SK-N-SH treated with all-trans-retinoic acid at 6 μM for 48 hours (cell line): Measurements from ENCODE around the gene EFCAB13.
A peak's percentile ranks its signal among the peaks of the same experiment; 100 is the strongest.

Source experiments
- ATAC-seq: fragments of 200-7000 bp; cut with Tn5 transposase; 3 replicates; pipeline ENCODE4 v1.9.1; 2020; ENCODE audit warnings: mild to moderate bottlenecking, moderate library complexity
- BACH2 ChIP-seq: fragments of 250-450 bp; sonication (Bioruptor Pico); IDR thresholded peaks from 2 replicates; pipeline ENCODE4 v1.9.0; 2021; ENCODE audit warnings: mild to moderate bottlenecking, borderline replicate concordance
- CSDC2 ChIP-seq: fragments of 250-450 bp; sonication (Bioruptor Pico); IDR thresholded peaks from 2 replicates; pipeline ENCODE4 v1.5.0; 2020; ENCODE audit warnings: mild to moderate bottlenecking, moderate library complexity
- ESRRG ChIP-seq: fragments of 250-450 bp; sonication (Bioruptor Pico); IDR thresholded peaks from 2 replicates; pipeline ENCODE4 v1.6.1; 2021; ENCODE audit warnings: mild to moderate bottlenecking
- GLIS3 ChIP-seq: fragments of 250-450 bp; sonication (Bioruptor Pico); IDR thresholded peaks from 2 replicates; pipeline ENCODE4 v1.5.0; 2020; ENCODE audit warnings: mild to moderate bottlenecking, moderate library complexity
- OSR1 ChIP-seq: fragments of 250-450 bp; sonication (Bioruptor Pico); IDR thresholded peaks from 2 replicates; pipeline ENCODE4 v1.8.0; 2022; ENCODE audit warnings: moderate library complexity, mild to moderate bottlenecking, inconsistent platforms
- PPARA ChIP-seq: fragments of 250-450 bp; sonication (Bioruptor Pico); IDR thresholded peaks from 2 replicates; pipeline ENCODE4 v1.5.0; 2020; ENCODE audit warnings: mild to moderate bottlenecking, borderline replicate concordance
- RARB ChIP-seq: fragments of 250-450 bp; sonication (Bioruptor Pico); IDR thresholded peaks from 2 replicates; pipeline ENCODE4 v1.8.0; 2021; ENCODE audit warnings: mild to moderate bottlenecking, moderate library complexity
- SNAI2 ChIP-seq: fragments of 250-450 bp; sonication (Bioruptor Pico); IDR thresholded peaks from 2 replicates; pipeline ENCODE4 v1.5.0; 2020; ENCODE audit warnings: mild to moderate bottlenecking, moderate library complexity
- TCF4 ChIP-seq: fragments of 250-450 bp; sonication (Bioruptor Pico); IDR thresholded peaks from 2 replicates; pipeline ENCODE4 v1.8.0; 2021; ENCODE audit warnings: mild to moderate bottlenecking, moderate library complexity, borderline replicate concordance
- ZC3H10 ChIP-seq: fragments of 250-450 bp; sonication (Bioruptor Pico); IDR thresholded peaks from 2 replicates; pipeline ENCODE4 v1.5.1; 2021; ENCODE audit warnings: mild to moderate bottlenecking, moderate library complexity
- ZFP3 ChIP-seq: fragments of 250-450 bp; sonication (Bioruptor Pico); IDR thresholded peaks from 2 replicates; pipeline ENCODE4 v1.5.0; 2020; ENCODE audit warnings: mild to moderate bottlenecking, moderate library complexity
- ZNF8 ChIP-seq: fragments of 450-650 bp; formaldehyde crosslinking; IDR thresholded peaks from 2 replicates; pipeline ENCODE4 v1.5.0; 2020; ENCODE audit warnings: mild to moderate bottlenecking, moderate library complexity
- TF ChIP-seq, protein P1 (sequence below): fragments of 250-450 bp; sonication (Bioruptor Pico); IDR thresholded peaks from 2 replicates; pipeline ENCODE4 v1.5.1; 2020; ENCODE audit warnings: low read depth, mild to moderate bottlenecking, moderate library complexity
- TF ChIP-seq, protein P2 (sequence below): fragments of 250-450 bp; sonication (Bioruptor Pico); IDR thresholded peaks from 2 replicates; pipeline ENCODE4 v1.8.0; 2021; ENCODE audit warnings: low read depth, mild to moderate bottlenecking, moderate library complexity, borderline replicate concordance
- TF ChIP-seq, protein P3 (sequence below): fragments of 250-450 bp; sonication (Bioruptor Pico); IDR thresholded peaks from 2 replicates; pipeline ENCODE4 v1.8.0; 2020; ENCODE audit warnings: mild to moderate bottlenecking, moderate library complexity, borderline replicate concordance
- TF ChIP-seq, protein P4 (sequence below): fragments of 250-450 bp; sonication (Bioruptor Pico); IDR thresholded peaks from 2 replicates; pipeline ENCODE4 v1.5.1; 2021; ENCODE audit warnings: mild to moderate bottlenecking, moderate library complexity
- TF ChIP-seq, protein P5 (sequence below): fragments of 250-450 bp; sonication (Bioruptor Pico); IDR thresholded peaks from 2 replicates; pipeline ENCODE4 v1.5.0; 2020; ENCODE audit warnings: mild to moderate bottlenecking, moderate library complexity

Gene EFCAB13

DNA sequence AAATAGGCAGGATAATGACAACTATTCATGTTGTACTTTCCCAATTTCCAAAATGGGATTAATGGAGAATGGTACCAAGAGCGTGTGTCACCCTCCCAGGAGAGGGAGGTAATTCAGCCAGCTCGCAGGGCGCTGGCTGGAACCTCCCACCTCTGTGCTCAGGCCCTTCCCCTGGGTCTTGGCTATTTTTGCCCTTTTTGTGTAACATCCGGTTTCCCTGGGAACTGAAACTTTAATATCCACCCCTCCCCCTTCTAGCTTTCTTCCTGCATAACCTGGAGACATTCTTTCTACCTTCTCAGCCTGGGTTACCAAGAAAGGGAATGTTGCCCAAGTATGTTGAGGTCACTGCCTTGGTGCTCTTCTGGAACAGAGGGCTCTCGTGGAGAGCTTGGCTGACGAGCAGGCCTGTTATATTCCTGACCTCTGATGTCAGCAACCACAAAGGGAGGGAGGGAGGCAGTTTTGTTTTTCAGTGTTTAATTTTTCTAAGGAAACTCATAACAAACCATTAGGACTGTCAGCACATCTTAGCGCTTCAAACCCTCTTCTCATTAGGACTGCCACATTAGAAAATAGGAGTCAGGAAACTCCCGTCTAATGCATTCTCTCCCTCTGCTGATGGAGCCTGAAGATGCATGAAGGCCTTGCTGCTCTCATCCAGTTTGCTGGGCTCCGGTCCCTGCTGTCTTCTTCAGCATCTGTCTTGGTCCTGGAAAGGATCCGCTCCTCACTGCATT lies 44.5 kb upstream of the EFCAB13 start:
- peak; percentile 81 for ATAC-seq
- TF ChIP-seq ZFP3 (CRISPR knock-in tag) (no peak), CSDC2 (CRISPR knock-in tag) (0 out of 2 replicates have a peak, but pooled peaks have one; percentile 63)

DNA sequence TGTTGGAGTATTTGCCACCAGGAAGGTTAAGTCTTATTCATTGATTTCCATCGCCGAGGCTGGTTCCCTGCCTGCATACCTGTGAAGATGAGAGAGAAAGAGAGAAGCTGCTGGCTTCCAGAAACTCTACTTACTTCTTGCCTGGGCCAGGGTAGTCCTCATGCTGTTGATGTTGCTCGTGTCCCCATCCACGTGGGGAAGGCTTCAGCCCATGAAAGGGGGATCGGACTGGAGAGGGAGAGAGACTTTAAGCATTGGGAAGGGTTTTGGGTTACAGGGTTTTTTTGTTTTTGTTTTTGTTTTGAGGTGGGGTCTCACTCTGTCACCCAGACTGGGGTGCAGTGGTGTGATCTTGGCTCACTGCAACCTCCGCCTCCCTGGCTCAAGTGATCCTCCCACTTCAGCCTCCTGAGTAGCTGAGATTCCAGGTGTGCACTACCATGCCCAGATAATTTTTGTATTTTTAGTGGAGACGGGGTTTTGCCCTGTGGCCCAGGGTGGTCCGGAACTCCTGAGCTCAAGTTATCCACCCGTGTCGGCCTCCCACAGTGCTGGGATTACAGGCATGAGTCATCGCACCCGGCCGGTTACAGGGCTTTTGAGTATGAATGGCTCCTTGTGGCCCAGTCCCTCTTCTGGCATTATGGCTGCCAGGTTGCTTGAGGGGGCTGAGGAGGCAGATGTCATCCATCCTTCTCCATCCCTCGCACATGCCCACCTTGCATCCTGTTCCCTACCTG lies 43.5 kb upstream of the EFCAB13 start:
- TF ChIP-seq, protein P1, sequence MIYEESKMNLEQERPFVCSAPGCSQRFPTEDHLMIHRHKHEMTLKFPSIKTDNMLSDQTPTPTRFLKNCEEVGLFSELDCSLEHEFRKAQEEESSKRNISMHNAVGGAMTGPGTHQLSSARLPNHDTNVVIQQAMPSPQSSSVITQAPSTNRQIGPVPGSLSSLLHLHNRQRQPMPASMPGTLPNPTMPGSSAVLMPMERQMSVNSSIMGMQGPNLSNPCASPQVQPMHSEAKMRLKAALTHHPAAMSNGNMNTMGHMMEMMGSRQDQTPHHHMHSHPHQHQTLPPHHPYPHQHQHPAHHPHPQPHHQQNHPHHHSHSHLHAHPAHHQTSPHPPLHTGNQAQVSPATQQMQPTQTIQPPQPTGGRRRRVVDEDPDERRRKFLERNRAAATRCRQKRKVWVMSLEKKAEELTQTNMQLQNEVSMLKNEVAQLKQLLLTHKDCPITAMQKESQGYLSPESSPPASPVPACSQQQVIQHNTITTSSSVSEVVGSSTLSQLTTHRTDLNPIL (CRISPR knock-in tag), result no peak
- TF ChIP-seq, protein P2, sequence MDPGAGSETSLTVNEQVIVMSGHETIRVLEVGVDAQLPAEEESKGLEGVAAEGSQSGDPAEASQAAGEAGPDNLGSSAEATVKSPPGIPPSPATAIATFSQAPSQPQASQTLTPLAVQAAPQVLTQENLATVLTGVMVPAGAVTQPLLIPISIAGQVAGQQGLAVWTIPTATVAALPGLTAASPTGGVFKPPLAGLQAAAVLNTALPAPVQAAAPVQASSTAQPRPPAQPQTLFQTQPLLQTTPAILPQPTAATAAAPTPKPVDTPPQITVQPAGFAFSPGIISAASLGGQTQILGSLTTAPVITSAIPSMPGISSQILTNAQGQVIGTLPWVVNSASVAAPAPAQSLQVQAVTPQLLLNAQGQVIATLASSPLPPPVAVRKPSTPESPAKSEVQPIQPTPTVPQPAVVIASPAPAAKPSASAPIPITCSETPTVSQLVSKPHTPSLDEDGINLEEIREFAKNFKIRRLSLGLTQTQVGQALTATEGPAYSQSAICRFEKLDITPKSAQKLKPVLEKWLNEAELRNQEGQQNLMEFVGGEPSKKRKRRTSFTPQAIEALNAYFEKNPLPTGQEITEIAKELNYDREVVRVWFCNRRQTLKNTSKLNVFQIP (CRISPR knock-in tag), result no peak
- TF ChIP-seq BACH2 (CRISPR knock-in tag) (no peak), ZC3H10 (CRISPR knock-in tag) (no peak), ESRRG (no peak), OSR1 (CRISPR knock-in tag) (no peak), TCF4 (CRISPR knock-in tag) (no peak), ZFP3 (CRISPR knock-in tag) (no peak)
- no peak for ATAC-seq

DNA sequence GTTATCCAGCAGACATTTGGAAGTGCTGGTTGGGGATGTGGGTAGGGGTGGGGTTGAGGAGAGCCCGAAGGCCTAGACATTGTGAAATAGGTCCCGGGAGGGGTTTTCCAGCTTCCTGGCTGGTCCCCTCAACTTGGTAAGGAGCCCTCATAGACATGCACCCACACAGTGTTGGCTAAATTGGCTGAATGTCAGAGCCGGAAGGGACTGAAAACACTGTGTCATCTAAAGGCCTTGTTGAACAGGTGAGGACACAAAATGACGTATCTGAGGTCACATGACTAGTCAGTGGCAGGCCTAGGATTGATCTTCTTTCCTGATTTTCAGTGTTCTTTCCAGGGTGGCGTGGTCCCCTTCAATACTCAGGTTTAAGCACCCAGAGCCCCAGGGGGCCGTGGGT lies 42.5 kb upstream of the EFCAB13 start:
- no peak for ATAC-seq
- no peak for TF ChIP-seq GLIS3 (CRISPR knock-in tag)
- TF ChIP-seq, protein P3, sequence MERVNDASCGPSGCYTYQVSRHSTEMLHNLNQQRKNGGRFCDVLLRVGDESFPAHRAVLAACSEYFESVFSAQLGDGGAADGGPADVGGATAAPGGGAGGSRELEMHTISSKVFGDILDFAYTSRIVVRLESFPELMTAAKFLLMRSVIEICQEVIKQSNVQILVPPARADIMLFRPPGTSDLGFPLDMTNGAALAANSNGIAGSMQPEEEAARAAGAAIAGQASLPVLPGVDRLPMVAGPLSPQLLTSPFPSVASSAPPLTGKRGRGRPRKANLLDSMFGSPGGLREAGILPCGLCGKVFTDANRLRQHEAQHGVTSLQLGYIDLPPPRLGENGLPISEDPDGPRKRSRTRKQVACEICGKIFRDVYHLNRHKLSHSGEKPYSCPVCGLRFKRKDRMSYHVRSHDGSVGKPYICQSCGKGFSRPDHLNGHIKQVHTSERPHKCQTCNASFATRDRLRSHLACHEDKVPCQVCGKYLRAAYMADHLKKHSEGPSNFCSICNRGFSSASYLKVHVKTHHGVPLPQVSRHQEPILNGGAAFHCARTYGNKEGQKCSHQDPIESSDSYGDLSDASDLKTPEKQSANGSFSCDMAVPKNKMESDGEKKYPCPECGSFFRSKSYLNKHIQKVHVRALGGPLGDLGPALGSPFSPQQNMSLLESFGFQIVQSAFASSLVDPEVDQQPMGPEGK, result no peak
- TF ChIP-seq ZFP3 (CRISPR knock-in tag), result no peak
- TF ChIP-seq, protein P1 (CRISPR knock-in tag), result no peak
- TF ChIP-seq ZNF8, result no peak
- no peak for TF ChIP-seq CSDC2 (CRISPR knock-in tag)
- no peak for TF ChIP-seq PPARA (CRISPR knock-in tag)
- TF ChIP-seq, protein P4, sequence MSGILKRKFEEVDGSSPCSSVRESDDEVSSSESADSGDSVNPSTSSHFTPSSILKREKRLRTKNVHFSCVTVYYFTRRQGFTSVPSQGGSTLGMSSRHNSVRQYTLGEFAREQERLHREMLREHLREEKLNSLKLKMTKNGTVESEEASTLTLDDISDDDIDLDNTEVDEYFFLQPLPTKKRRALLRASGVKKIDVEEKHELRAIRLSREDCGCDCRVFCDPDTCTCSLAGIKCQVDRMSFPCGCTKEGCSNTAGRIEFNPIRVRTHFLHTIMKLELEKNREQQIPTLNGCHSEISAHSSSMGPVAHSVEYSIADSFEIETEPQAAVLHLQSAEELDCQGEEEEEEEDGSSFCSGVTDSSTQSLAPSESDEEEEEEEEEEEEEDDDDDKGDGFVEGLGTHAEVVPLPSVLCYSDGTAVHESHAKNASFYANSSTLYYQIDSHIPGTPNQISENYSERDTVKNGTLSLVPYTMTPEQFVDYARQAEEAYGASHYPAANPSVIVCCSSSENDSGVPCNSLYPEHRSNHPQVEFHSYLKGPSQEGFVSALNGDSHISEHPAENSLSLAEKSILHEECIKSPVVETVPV (CRISPR knock-in tag), result no peak
- no peak for TF ChIP-seq ESRRG

DNA sequence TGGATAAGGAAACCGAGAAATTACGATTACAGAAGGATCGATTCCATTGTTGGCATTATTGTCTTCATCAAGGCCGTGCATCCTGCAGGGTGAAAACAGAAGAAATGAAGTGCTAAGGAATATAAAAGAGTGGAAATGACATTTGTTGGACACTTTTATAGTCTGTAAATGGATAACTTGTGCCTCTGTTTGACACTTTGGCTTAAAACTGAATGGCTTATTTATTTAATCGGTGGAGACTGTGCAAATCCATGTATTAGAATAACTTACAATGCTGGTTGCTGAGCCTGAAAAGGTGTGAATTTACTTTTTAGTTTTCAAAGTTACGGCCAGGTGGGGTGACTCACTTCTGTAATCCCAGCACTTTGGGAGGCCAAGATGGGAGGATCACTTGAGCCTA lies 38.8 kb upstream of the EFCAB13 start:
- no peak for TF ChIP-seq TCF4 (CRISPR knock-in tag)
- TF ChIP-seq CSDC2 (CRISPR knock-in tag), result no peak
- no peak for TF ChIP-seq SNAI2
- no peak for TF ChIP-seq RARB (CRISPR knock-in tag)
- TF ChIP-seq, protein P5, sequence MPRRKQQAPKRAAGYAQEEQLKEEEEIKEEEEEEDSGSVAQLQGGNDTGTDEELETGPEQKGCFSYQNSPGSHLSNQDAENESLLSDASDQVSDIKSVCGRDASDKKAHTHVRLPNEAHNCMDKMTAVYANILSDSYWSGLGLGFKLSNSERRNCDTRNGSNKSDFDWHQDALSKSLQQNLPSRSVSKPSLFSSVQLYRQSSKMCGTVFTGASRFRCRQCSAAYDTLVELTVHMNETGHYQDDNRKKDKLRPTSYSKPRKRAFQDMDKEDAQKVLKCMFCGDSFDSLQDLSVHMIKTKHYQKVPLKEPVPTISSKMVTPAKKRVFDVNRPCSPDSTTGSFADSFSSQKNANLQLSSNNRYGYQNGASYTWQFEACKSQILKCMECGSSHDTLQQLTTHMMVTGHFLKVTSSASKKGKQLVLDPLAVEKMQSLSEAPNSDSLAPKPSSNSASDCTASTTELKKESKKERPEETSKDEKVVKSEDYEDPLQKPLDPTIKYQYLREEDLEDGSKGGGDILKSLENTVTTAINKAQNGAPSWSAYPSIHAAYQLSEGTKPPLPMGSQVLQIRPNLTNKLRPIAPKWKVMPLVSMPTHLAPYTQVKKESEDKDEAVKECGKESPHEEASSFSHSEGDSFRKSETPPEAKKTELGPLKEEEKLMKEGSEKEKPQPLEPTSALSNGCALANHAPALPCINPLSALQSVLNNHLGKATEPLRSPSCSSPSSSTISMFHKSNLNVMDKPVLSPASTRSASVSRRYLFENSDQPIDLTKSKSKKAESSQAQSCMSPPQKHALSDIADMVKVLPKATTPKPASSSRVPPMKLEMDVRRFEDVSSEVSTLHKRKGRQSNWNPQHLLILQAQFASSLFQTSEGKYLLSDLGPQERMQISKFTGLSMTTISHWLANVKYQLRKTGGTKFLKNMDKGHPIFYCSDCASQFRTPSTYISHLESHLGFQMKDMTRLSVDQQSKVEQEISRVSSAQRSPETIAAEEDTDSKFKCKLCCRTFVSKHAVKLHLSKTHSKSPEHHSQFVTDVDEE (CRISPR knock-in tag), result no peak
- no peak for ATAC-seq
